ENCODE data around the gene HTR4.

Gene HTR4

DNA sequence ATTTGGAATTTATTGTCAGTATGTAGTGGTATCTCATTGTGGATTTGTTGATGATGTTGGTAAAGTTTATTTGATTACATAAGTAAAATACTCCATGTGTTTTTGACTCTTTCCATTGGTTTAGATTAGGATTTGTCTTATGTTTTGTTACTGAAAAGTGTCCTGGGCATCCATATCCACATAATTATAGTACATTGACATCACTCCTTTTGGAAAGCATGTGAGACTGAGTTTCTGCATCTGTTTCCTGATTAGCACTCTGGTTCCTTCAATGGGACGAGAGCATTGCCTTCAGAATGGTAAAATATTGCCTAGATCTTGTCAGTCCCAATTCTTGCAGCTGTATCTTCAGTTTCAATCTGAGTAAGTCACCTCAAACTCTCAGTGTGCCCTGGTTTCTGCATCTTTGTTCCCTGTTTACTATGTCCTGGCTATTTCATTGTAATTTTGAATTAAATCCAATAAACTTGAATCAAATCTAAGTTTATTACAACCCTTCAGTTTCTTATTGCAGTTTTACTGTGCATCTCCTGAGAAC, 142.4 kb downstream of the HTR4 start:
- Histone ChIP-seq H3K4me3 (ENCODE audit: low read depth, low read length) (no peak overlapping the region), H3K27ac (no peak overlapping the region), H3K4me1 (no peaks in the 10 kb centered on the region), H3K4me2 (ENCODE audit: low read length) (no peak overlapping the region), H3K27me3 (ENCODE audit: control insufficient read depth, insufficient read depth, low read length) (no peaks in the 10 kb centered on the region), H3K79me2 (no peaks in the 10 kb centered on the region), H2AFZ (no peak overlapping the region), H3K36me3 (ENCODE audit: control insufficient read depth, insufficient read depth, low read length) (no peaks in the 10 kb centered on the region), H3K9me3 (ENCODE audit: control insufficient read depth, low read length) (no peaks in the 10 kb centered on the region), H3K9ac (no peak overlapping the region)
- TF ChIP-seq, protein P1, sequence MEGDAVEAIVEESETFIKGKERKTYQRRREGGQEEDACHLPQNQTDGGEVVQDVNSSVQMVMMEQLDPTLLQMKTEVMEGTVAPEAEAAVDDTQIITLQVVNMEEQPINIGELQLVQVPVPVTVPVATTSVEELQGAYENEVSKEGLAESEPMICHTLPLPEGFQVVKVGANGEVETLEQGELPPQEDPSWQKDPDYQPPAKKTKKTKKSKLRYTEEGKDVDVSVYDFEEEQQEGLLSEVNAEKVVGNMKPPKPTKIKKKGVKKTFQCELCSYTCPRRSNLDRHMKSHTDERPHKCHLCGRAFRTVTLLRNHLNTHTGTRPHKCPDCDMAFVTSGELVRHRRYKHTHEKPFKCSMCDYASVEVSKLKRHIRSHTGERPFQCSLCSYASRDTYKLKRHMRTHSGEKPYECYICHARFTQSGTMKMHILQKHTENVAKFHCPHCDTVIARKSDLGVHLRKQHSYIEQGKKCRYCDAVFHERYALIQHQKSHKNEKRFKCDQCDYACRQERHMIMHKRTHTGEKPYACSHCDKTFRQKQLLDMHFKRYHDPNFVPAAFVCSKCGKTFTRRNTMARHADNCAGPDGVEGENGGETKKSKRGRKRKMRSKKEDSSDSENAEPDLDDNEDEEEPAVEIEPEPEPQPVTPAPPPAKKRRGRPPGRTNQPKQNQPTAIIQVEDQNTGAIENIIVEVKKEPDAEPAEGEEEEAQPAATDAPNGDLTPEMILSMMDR (IDR thresholded peaks at IDR 0.05): no peak

DNA sequence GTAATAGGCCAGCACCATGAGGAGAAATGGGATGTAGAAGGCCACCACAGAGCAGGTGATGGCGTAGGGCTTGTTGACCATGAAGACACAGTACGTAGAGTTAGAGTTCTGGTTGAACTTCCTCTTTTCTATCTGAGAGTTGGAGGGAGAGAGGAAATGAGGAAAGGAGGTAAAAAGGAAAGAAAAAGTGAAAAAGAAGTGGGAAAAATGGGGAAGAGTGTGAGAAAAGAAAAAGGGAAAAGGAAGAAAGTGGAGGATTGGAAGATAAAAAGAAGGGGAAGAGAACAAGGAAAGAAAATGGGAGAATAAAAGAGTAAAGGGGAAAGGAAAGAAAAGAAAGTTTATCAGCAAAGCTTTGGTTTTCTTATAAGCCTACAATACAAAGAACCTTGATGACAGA, 144.4 kb downstream of the HTR4 start:
- no peak overlapping the region for H3K4me3 ChIP-seq (ENCODE audit: low read depth, low read length)
- TF ChIP-seq, protein P1 (IDR thresholded peaks at IDR 0.05): no peak
- no peak overlapping the region for H3K9ac ChIP-seq
- no peaks in the 10 kb centered on the region for H3K4me1 ChIP-seq
- H3K36me3 ChIP-seq (ENCODE audit: control insufficient read depth, insufficient read depth, low read length): no peaks in the 10 kb centered on the region
- H2AFZ ChIP-seq: no peak overlapping the region
- no peaks in the 10 kb centered on the region for H3K9me3 ChIP-seq (ENCODE audit: control insufficient read depth, low read length)
- H3K27ac ChIP-seq: no peak overlapping the region
- no peaks in the 10 kb centered on the region for H3K27me3 ChIP-seq (ENCODE audit: control insufficient read depth, insufficient read depth, low read length)
- H3K79me2 ChIP-seq: no peaks in the 10 kb centered on the region
- H3K4me2 ChIP-seq (ENCODE audit: low read length): no peak overlapping the region

DNA sequence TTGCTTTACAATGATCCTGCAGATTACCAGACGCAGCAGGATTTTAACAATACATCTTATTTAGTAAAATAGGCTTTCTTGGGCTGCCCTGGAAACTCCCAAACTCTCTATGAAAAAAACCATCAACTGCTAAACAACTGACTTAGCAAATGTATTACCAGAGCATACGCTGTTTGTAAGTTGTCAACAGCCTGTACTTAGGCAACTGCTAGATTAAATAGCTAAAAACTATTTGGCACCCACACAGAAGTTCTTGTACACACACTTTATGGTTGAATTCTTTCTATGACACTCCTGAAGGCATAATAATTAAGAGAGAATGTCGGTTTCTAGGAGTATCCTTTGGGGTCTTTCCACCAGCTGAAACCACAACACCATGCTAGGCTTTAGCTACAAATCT, 146.7 kb downstream of the HTR4 start:
- H3K4me1 ChIP-seq: no peaks in the 10 kb centered on the region
- TF ChIP-seq, protein P1 (IDR thresholded peaks at IDR 0.05): no peak
- no peak overlapping the region for H3K4me2 ChIP-seq (ENCODE audit: low read length)

DNA sequence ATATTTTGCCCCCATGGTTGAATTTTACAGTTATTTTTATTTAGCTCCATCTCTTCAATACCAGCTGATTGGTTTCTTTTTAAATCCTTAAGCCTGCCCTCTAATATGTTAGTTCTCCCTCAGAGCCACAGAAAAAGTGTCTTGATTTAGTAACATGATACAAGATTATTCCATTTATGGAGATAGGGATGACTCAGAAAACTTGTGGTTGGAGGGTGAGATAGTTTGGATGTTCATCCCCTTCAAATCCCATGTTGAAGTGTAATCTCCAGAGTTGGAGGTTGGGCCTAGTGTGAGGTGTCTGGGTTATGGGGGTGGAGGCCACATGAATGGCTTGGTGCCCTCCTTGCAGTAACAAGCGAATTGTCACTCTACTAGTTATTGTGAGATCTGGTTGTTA, 154.9 kb downstream of the HTR4 start:
- Histone ChIP-seq H3K79me2 (no peaks in the 10 kb centered on the region), H3K27me3 (ENCODE audit: control insufficient read depth, insufficient read depth, low read length) (no peaks in the 10 kb centered on the region), H3K4me1 (no peaks in the 10 kb centered on the region), H2AFZ (no peak overlapping the region), H3K4me2 (ENCODE audit: low read length) (no peak overlapping the region), H3K9ac (no peak overlapping the region), H3K27ac (no peak overlapping the region), H3K36me3 (ENCODE audit: control insufficient read depth, insufficient read depth, low read length) (no peaks in the 10 kb centered on the region), H3K4me3 (ENCODE audit: low read depth, low read length) (no peak overlapping the region), H3K9me3 (ENCODE audit: control insufficient read depth, low read length) (no peaks in the 10 kb centered on the region)
- TF ChIP-seq, protein P1 (IDR thresholded peaks at IDR 0.05): no peak

More for the DNA sequence above, 146.7 kb downstream of the HTR4 start:
- Histone ChIP-seq H3K79me2 (no peaks in the 10 kb centered on the region), H3K9ac (no peak overlapping the region), H3K4me3 (ENCODE audit: low read depth, low read length) (no peak overlapping the region), H2AFZ (no peak overlapping the region), H3K27ac (no peak overlapping the region), H3K36me3 (ENCODE audit: control insufficient read depth, insufficient read depth, low read length) (no peaks in the 10 kb centered on the region), H3K27me3 (ENCODE audit: control insufficient read depth, insufficient read depth, low read length) (no peaks in the 10 kb centered on the region), H3K9me3 (ENCODE audit: control insufficient read depth, low read length) (no peaks in the 10 kb centered on the region)

DNA sequence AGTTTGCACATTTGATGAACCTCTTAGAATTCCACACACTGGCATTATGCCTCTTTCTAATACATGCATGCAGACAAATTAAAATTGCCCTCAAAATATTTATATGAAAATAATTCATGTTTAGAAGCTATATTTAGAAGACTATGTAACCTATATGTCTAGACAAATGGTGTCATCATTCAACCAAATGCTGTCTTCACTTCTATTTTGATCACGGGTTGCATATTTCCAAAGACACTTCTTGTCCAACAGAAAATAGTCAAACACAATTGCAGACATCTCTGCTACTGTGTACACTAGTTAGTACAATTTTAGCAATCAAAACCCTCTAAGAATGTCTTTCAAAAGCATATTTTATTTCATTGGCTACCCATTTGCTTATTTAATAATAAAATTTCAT, 156.6 kb downstream of the HTR4 start:
- H3K9me3 ChIP-seq (ENCODE audit: control insufficient read depth, low read length): no peaks in the 10 kb centered on the region
- no peak overlapping the region for H3K4me2 ChIP-seq (ENCODE audit: low read length)
- H3K27ac ChIP-seq: no peak overlapping the region
- no peak overlapping the region for H3K9ac ChIP-seq
- no peaks in the 10 kb centered on the region for H3K79me2 ChIP-seq
- H3K36me3 ChIP-seq (ENCODE audit: control insufficient read depth, insufficient read depth, low read length): no peaks in the 10 kb centered on the region
- no peaks in the 10 kb centered on the region for H3K27me3 ChIP-seq (ENCODE audit: control insufficient read depth, insufficient read depth, low read length)
- H3K4me1 ChIP-seq: no peaks in the 10 kb centered on the region
- H2AFZ ChIP-seq: no peak overlapping the region
- no peak overlapping the region for H3K4me3 ChIP-seq (ENCODE audit: low read depth, low read length)
- TF ChIP-seq, protein P1 (IDR thresholded peaks at IDR 0.05): no peak
